Esophagus mucosa (tissue), 1 donor: ENCODE data around the gene PROB1. TPM values are rescaled to one million over a fixed set of nuclear protein-coding genes. Genes with fewer than 3 reads are reported as not detected.
"Not testable (repeated sequence)": the region's sequence is repeated elsewhere in the genome, so short reads cannot be mapped to it uniquely, and the experiment has no call there.

Source experiments
- ATAC-seq: fragments of 200-7000 bp; cut with Tn5 transposase; one replicate; pipeline ENCODE4 v1.9.1; 2020
- total RNA-seq: library from RNA; stranded (reverse); gene quantifications from one replicate; pipeline ENCODE4 v1.2.4, GENCODE V29; 2023
- donor health status: DM: yes; HTN: yes; CAD: no.

PROB1 gene, protein sequence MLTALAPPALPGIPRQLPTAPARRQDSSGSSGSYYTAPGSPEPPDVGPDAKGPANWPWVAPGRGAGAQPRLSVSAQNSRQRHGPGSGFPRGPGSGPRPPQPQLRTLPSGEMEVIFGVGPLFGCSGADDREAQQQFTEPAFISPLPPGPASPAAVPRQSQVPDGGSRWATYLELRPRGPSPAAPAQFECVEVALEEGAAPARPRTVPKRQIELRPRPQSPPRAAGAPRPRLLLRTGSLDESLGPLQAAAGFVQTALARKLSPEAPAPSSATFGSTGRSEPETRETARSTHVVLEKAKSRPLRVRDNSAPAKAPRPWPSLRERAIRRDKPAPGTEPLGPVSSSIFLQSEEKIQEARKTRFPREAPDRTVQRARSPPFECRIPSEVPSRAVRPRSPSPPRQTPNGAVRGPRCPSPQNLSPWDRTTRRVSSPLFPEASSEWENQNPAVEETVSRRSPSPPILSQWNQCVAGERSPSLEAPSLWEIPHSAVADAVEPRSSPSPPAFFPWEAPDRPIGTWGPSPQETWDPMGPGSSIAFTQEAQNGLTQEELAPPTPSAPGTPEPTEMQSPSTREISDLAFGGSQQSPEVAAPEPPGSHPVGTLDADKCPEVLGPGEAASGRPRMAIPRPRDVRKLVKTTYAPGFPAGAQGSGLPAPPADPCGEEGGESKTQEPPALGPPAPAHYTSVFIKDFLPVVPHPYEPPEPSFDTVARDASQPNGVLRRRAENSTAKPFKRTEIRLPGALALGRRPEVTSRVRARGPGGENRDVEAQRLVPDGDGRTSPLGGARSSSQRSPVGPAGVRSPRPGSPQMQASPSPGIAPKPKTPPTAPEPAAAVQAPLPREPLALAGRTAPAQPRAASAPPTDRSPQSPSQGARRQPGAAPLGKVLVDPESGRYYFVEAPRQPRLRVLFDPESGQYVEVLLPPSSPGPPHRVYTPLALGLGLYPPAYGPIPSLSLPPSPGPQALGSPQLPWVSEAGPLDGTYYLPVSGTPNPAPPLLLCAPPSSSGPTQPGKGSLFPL
- 1.9 TPM for total RNA-seq

DNA sequence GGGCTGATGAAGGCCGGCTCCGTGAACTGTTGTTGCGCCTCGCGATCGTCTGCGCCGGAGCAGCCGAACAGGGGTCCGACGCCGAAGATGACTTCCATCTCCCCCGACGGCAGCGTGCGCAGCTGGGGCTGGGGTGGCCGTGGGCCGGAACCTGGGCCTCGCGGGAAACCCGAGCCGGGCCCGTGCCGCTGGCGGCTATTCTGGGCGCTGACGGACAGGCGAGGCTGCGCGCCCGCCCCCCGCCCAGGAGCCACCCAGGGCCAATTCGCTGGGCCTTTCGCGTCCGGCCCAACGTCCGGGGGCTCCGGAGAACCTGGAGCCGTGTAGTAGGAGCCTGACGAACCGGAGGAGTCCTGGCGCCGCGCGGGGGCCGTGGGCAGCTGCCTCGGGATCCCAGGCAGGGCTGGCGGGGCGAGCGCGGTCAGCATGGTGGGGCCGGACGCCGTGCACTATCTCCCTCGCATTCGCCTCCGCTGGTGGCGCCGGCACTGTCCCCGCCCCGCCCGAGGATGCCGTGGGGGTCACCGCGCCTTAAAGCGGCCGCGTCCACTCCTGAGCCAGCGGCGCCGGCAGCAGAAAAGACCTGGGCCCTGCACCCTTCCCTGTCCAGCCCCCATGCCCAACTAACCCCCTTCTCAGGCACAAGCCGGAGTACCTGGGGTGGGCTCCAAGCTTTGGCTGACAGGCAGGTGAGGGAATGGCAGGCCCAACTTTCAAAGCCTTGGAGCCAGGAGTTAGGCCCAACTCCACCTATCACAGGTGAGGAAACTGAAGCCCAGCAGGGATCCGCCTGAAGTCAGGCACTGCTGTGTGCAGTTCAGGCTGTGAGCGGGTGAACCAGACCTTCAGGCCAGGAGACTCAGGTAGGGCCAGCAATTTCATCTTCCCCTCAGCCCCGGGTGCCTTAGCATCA is at the start of gene PROB1:
PROB1 (minus strand) TSS at position 451 of the 913 bp plus-strand sequence; CDS start at position 428, 23 bp downstream.
- no peak for ATAC-seq

DNA sequence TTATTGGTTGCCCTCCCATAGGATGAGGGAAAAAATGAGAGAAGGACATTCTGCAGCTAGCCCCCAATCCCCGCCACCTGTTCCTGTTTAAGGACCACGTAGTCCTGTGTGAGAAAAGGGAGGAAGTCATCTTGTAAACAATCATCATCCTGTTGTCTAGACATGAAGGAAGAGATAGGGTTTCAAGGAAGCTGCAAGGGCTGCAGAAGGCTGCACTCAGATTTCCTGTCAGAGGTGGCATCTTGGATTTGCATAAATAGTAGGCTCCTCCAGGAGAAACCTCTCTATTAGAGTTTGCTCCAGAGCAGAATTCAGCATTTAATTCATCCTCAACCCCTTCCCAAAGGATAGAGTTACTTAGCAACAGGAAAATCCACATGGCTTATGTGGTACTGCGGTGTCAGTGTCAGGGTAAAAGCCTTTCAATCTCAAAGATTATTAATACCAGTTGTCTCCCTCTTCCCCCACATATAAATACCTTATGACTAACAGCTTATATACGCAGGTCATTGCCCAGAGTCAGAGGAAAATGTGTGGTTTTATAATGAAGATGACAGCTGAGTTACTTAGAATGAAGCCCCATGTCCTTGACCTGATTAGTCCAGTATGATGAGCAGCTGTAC is 49.0 kb upstream of the PROB1 start:
- no peak for ATAC-seq

DNA sequence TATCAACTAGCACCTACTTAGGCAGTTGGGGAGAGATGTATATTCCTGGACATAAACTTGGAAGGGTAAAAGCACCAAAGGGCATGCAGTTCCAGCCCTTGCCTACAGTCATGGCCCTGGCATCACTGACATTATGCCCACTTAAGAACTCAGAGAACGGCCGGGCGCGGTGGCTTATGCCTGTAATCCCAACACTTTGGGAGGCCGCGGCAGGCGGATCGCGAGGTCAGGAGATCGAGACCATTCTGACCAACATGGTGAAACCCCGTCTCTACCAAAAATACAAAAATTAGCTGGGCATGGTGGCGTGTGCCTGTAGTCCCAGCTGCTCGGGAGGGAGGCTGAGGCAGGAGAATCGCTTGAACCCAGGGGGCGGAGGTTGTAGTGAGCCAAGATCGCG is 45.5 kb upstream of the PROB1 start:
- not testable (repeated sequence) for ATAC-seq

DNA sequence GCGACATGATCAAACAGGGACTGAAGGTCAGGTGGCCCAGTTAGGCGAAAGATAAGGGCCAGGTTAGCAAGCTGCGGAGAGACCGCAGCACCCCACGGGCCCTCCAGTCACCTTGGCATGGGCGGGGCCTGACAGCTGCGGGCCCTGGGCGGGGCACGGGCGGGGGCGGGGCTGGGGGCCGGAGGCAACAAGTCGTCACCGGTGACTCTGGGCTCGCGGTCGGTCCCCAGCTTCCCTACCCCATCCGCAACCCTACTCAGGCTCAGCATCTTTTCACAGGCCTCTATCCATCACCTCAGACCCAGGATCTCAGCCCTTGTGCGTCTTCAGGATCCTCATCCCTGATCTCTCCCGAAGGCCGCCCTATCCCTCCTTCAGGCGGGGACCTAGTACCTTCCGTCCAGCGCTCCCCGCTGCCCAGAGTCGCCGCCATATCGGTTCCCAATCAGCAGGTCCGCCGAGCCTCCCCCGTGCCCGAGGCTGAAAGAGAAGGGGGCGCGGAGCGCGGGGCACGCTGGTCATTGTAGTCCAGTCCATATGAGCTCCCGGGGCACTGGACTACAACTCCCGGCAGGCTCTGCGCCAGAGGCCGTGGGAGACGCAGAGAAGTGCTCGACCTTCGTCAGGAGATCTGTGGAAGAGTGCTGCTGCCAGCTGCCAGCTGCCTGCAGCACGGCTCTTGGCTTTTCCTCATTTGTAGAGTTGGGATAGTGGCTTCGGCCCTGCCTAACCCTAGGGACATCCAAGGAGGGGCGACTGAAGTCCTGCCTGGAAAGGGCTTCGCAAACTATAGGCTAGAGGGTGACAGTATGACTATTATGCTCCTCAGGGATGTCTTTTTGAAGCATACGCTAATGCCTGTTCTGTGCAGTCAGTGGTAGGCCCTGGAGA is 44.4 kb upstream of the PROB1 start, which contains the start of gene DNAJC18:
DNAJC18 (minus strand) TSS at position 513 of the 891 bp plus-strand sequence; CDS start at position 433, 80 bp downstream.
- peak; percentile 93 for ATAC-seq

DNA sequence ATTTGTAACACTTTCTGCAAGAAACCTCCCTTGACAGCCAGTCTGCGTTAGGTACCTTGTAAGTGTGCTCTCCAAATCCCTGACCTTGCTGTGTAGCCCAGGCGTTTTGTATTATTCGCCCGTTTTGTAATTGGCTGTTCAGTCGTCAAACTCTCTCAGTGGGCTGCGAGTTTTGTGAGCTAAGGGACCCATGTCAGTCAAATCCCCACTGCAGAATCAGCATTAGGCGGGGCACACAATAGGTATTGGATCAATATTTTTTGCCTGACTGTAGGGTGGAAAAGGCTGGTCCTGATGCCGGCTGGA is 43.8 kb upstream of the PROB1 start:
- ATAC-seq, result no peak

DNA sequence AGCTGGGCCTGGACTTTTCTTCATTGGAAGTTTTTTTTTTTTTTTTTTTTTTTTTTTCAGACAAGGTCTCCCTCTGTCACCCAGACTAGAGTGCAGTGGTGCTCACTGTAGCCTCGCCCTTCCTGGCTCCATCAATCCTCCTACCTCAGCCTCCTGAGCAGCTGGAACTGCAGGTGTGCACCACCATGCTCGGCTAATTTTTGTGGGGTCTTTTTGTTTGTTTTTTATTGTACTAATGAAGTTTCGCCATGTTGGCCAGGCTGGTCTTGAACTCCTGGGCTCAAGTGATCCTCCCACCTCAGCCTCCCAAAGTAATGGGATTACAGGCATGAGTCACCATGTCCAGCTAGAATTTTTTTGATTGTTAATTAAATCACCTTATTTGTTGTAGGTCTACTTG is 40.8 kb upstream of the PROB1 start:
- ATAC-seq, result no peak

DNA sequence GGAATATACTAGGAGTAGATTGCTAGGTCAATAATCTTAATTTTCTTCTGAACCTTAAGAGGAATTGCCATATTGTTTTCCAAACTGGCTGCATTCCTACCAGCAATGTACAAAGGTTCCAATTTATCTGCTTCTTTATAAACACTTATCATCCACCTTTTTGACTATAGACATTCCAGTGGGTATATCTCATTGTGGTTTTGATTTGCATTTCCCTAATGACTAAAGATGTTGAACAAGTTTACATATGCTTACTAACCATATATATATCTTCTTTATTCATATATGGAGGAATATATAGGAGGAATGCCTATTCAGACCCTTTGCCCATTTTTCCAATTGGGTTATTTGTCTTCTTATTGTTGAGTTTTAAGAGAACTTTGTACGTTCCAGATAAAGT is 36.8 kb upstream of the PROB1 start:
- no peak for ATAC-seq

DNA sequence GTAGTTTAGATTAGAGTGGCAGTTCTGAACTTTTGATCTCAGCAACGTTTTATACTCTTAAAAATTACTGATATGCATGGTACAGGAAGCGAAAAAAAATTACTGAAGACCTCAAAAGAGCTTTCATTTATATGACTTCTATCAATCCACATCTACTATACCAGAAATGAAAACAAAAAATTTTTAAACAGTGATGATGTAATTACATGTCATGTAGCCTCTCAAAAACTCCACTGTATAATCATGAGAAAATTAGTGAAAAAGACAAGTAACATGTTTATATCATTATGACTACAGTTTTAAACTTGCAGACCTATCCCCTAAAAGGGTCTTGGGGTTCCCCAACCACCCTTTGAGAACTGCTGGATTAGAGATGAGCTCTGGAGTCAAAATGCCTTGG is 35.1 kb upstream of the PROB1 start:
- ATAC-seq, result no peak

DNA sequence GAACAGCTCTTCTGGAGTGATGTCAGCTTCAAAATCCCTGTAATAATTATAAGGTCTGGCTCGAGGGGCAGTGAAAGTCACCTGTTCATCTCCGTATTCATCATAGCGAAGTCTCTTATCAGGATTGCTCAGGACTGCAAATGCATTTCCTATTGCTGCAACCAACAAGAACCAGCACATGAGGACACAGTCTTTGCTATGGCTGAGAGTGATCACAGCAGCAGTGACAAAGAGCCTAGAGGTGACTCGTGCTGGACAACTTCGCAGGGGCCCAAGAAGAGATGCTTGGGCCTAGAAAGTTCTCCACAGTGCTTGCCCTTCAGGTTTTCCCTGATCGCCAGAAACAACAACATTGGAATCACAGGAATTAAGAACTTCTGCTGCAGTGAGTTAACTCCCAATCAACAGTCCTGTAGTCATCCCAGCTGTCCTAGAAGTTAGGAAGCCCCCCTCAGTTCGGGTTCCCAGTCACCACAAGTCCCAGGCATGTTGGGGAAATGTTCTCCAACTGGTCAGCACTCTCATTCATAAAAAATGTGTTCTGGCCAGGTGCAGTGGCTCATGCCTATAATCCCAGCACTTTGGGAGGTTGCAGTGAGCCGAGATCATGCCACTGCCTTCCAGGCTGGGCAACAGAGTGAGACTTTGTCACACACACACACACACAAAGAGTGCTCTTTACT is 31.4 kb upstream of the PROB1 start:
- no peak for ATAC-seq

DNA sequence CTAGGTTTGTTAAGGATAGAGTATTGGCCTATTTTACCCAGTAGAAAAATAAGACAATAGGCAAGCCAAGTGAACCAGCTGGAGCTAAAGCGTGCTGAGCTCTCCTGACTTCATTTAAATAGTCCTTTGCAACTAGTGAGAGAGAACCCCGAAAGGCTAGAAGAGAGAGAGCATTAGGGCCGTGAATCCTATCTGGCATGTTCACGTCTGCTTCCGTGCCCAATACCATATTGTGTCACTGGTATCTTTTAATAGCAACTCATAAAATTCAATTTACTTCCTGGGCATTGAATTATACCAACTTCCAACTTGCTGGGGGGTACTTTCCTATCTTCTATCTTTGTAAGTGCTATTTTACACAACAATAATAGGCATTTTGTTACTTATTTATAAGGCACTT is 30.6 kb upstream of the PROB1 start:
- ATAC-seq, result no peak

DNA sequence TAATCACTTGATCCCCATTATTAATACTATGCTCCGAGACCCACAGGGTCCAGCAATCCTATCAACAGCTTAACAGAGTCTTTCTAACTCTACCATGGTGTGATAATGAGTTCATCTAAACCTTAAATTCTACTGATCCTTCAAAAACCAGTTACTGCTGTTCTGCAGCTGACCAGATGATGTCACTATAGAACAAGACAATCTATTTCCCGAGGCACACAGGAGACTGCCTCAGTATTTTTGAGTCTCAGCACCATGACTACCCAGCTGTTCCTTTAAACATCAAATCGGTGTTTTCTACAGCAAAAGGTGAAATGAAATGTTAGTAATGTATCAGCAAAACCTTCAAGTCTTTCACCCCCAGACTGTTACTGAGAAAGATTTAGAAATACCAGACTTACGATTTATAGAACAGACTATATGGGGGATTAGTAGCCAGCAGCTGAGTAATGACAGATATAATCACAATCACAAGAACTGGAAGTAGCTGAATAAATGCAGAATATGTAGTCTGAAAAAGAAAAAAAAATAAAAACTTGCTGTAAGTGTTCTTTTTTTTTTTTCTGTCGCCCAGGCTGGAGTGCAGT is 27.5 kb upstream of the PROB1 start:
- ATAC-seq, result peak; percentile 81

DNA sequence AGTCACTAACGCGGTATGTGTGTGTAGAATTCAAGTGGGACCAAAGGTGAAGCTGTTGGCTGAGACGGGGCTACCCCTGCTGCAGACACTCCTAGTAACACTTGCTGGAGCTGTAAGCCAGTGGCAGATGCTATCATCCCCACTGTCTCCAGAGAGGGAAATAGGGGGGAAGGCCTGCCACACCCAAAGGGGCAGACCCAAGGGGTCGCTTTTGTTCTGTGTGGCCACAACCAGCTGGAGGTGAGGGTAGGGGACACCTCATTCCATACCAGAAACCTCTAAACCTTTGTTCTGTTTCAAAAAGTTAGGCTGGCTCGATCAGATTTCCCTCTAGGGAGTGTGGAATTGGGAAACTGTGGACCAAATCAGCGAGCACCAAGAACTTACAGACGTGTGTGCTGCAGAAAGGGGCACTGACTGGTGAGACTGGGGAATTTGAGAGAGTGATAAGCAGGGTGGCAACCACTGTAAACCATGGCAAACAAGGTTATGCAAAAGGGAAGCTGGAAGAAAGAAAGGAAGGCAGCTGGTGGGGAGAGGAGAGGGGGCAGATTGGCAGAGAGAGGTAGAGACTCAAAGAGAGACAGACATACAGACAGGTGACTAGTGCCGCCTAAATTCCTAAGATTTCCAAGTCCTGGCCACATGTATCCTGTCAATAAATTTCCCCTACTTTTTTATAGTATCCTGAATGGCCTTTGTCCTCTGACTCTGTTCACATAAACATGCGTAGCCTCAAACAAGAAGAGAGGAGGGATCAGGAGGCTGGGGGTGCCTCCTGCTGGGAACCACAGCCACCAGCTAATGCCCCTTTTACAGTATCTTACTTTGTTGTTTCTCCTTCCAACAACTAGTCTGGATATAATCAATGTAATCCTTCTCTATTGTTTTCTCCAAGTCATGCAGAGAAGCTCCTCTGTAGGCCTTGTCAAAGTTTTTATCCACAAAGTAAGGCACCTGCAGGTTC is 24.6 kb upstream of the PROB1 start:
- ATAC-seq, result no peak

DNA sequence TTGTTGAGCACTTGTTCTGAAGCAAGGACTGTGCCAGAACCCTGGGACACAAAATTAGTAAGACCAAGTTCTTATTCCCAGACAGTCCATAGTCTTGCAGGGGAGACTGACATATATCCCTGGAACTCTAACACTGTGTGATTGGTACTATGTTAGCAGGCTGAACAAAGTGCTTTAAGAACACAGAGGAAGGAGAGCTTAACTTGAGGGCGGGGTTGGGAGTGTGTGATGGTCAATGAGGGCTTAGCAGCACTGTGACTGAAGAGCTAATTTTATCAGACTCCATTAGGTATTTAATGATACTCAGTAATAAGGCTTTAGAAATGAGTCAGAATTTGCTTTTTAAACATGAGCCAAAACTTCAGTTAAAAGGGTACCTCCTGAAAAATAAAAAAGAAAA is 23.9 kb upstream of the PROB1 start:
- no peak for ATAC-seq

DNA sequence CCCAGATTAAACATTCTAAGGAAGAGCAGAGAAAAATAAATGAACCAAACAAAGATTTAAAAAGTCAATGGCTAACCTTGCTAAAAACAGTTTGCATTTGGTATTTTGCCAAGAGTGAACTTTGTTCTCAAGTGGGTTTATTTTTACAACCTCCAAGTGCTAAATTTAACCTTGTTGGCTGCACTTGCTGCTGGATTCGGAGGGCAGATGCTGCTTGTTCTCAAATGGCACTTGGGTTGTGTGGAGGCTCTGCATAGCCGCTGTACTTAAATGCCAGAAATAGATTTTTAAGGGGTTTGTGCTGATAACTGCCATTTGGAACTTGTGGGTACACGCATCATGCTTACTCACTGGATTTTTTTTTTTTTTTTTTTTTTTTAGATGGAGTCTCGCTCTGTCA is 22.3 kb upstream of the PROB1 start:
- no peak for ATAC-seq

DNA sequence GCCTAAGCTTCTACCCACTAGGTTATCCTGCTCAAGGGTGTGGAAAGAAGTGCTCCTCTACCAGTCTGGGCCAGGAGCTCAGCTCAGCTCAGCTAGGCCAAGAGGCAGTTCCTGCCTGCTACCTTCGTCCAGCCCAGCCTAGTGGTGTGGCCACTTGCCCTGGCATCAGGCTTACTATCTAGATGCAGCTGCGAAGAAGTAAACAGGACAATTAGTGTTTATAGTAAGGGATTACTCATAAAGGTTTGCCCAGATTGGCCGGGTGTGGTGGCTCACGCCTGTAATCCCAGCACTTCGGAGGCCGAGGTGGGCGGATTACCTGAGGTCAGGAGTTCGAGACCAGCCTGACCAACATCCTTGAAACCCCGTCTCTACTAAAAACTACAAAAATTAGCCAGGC is 21.7 kb upstream of the PROB1 start:
- ATAC-seq, result peak; percentile 35

DNA sequence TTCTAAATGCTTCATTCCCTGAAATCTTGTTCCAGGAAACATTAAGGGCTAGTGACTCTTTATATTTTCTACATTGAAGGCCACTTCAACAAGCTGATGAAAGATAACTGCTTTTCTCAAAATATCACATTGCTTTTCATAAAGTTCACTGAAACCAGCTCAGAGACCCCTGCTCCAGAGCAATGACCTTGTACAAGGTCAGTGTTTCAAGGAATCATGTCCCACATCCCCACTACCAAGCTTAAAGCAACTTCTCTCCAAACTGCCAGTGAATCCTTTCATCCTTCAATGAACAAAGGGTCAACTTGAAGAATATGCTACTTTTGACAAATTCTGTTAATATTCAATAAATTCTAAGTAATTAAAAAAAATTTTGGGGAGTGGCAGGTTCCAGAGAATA is 21.0 kb upstream of the PROB1 start:
- ATAC-seq, result no peak

DNA sequence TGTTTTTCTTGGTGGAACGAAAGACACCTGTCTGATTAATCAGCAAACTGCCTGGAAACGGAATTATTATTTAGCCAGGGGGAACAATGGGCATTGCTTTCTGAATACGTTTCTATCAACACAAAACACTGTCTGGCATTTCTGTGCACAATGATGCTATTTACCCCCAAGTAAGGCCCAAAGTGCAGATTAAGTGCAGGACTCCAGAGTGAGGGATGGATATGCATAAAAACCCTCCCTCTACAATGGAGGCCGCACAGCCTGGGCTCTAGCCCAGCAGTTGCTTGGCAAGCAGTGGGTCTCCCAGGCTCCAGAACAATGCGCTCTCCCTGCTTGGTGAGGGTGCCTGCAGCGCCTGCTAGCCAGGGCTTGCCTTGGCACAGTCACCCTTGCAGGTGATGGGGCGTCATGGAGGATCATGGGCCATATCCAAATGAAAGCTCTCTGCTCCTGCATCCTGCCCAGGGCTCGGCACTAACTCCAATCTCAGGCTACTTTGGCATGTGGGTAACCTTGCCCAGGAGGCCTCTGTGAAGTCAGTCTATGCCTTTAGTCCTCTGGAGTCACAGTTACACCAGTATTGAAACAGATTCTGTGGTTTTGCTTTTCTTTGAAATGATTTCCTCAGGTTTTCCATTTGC is 20.4 kb upstream of the PROB1 start:
- ATAC-seq, result peak; percentile 89

DNA sequence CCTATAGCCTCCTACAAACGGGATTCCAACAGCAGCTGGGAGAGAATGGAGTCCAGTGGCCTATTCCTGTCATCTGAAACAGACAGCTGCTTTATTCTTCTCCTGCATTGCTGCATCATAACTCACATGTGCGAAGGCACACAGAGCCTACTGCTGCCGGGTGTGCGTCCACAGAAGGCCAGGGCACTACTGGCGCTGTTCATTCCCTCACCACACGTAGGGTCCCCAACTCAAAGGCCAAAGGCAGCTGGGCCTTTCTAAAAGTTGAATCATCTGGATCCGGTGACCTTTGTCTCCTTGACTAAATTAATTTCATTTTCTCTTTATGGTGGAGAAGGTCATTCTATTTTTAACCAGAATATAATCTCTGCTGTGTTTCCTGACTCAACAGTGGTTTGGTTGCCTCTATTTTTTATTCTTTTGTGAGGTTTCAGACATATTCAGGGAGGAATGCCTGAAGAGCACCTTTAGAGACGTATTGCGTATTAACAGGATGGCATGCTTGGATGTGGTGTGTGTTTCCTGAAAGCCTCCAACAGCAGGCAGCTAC is 19.8 kb upstream of the PROB1 start:
- peak; percentile 30 for ATAC-seq
